ENCODE measurements around the gene DTHD1.

- TF ChIP-seq CTCF (conservative IDR thresholded peaks at IDR 0.05; ENCODE audit: low read length) (no peak), EZH2phosphoT487 (IDR thresholded peaks at IDR 0.05; ENCODE audit: borderline replicate concordance) (no peak)
Observed at GRCh38 chr4:36303426-36304137, 22.2 kb downstream of the DTHD1 start.

Measured in Loucy (cell line).